DMS153 treated with DMSO at 0.1 percent for 48 hours (cell line): Measurements from ENCODE around the gene LMNA.

Experiments used
- DNase-seq: peaks from one replicate; lab custom pipeline; 2025; ENCODE audit not compliant: unreplicated experiment; lab: John Stamatoyannopoulos, UW

The LMNA gene

GRCh38 chr1:156081917-156082308, 32.6 kb upstream of the LMNA start:
- no peak for DNase-seq

GRCh38 chr1:156082309-156083091, 32.0 kb upstream of the LMNA start, which contains the start of gene MEX3A:
Gene MEX3A, minus strand, starts transcription at chr1:156082465. Its CDS starts 467 bp downstream, at chr1:156081998.
- DNase-seq = peak; percentile 73

- DNase-seq = no peak
Observed at GRCh38 chr1:156083800-156084790, 30.4 kb upstream of the LMNA start.

- DNase-seq = no peak
Observed at GRCh38 chr1:156086256-156086662, 28.3 kb upstream of the LMNA start.

- peak; percentile 94 for DNase-seq
Observed at GRCh38 chr1:156089704-156090103, 24.8 kb upstream of the LMNA start.

- no peak for DNase-seq
Observed at GRCh38 chr1:156090138-156090839, 24.2 kb upstream of the LMNA start.

GRCh38 chr1:156090840-156091188, 23.7 kb upstream of the LMNA start:
- peak; percentile 93 for DNase-seq

GRCh38 chr1:156091610-156092009, 22.9 kb upstream of the LMNA start:
- no peak for DNase-seq

GRCh38 chr1:156095906-156096508, 18.5 kb upstream of the LMNA start:
- DNase-seq = no peak

- DNase-seq = peak; percentile 83
Observed at GRCh38 chr1:156096640-156097391, 17.7 kb upstream of the LMNA start.

- no peak for DNase-seq
Observed at GRCh38 chr1:156097499-156098178, 16.9 kb upstream of the LMNA start.

GRCh38 chr1:156098784-156099183, 15.7 kb upstream of the LMNA start:
- DNase-seq = no peak

- no peak for DNase-seq
Observed at GRCh38 chr1:156099282-156099681, 15.2 kb upstream of the LMNA start.

GRCh38 chr1:156100205-156100995, 14.1 kb upstream of the LMNA start:
- DNase-seq = no peak

- DNase-seq = no peak
Observed at GRCh38 chr1:156101880-156102279, 12.6 kb upstream of the LMNA start.

GRCh38 chr1:156102633-156103511, 11.6 kb upstream of the LMNA start:
- DNase-seq = no peak

- no peak for DNase-seq
Observed at GRCh38 chr1:156103521-156103947, 11.0 kb upstream of the LMNA start.
